Adrenal gland (tissue), 12 donors: ENCODE data around the gene ARX. TPM values are rescaled to one million over a fixed set of nuclear protein-coding genes. Genes with fewer than 3 reads are reported as not detected.

Source experiments
- DNase-seq, 7 donors: peaks; one replicate each; pipeline ENCODE4 v3.0.0-alpha.2; 2019 to 2020
- H3K27ac ChIP-seq, 5 donors: fragments of 200-600 bp; sonication (generic) in 4 of 5; 1 replicate in 3 of 5; 2 replicates in 2 of 5; pipeline versions ENCODE4 v1.5.1 to v1.8.0; 2016 to 2020; ENCODE audit warnings: mild to moderate bottlenecking in 1 of 5
- H3K27me3 ChIP-seq: fragments of 200-600 bp; 2 replicates; pipeline ENCODE4 v1.8.0; 2021
- H3K36me3 ChIP-seq, 2 donors: fragments of 200-600 bp; replicated peaks in 1 of 2; 1 replicate in 1 of 2; 2 replicates in 1 of 2; pipeline versions ENCODE4 v1.5.1 to v1.8.0; 2018 to 2022
- H3K4me1 ChIP-seq, 2 donors: fragments of 200-600 bp; replicated peaks in 1 of 2; 1 replicate in 1 of 2; 2 replicates in 1 of 2; pipeline versions ENCODE4 v1.5.1 to v1.8.0; 2018 to 2021
- H3K4me3 ChIP-seq, 4 donors: fragments of 200-600 bp; sonication (generic) in 3 of 4; one replicate each; pipeline ENCODE4 v1.5.1; 2016 to 2018
- H3K9me3 ChIP-seq, 3 donors: fragments of 200-600 bp; sonication (generic) in 1 of 3; replicated peaks in 1 of 3; 1 replicate in 2 of 3; 2 replicates in 1 of 3; pipeline versions ENCODE4 v1.5.1 to v1.8.0; 2016 to 2021
- CTCF ChIP-seq, 6 experiments: fragments of 450-650 bp in 4 of 6; fragments of 200-600 bp in 2 of 6; sonication (generic) in 1 of 6; IDR thresholded peaks; 1 replicate in 5 of 6; 2 replicates in 1 of 6; pipeline versions ENCODE4 v1.5.1 to v1.8.0; 2016 to 2021; ENCODE audit warnings: antibody characterized with exemption in 6 of 6, mild to moderate bottlenecking in 2 of 6, moderate library complexity in 1 of 6
- POLR2A ChIP-seq, 2 donors: fragments of 450-650 bp; IDR thresholded peaks; one replicate each; pipeline ENCODE4 v1.6.1; 2017; ENCODE audit warnings: antibody characterized with exemption in 2 of 2, mild to moderate bottlenecking in 2 of 2, moderate library complexity in 1 of 2
- WGBS, 4 donors: extraction: QIAGEN DNeasy Blood & Tissue Kit in 2 of 4; methylation state at CpG; one replicate each; pipeline versions ENCODE4 v1.1.5 to v1.1.7; 2013 to 2017; 5-methylcytosine and 5-hydroxymethylcytosine counted together
- intact Hi-C, 2 donors: fragments of 100-400 bp; cut with DNase I; formaldehyde crosslinking; loops; one replicate each; pipeline versions ENCODE4 v1.14.1 to v1.15.0; 2022 to 2023
- polyA plus RNA-seq, 3 donors: library from polyadenylated mRNA; stranded (reverse); fragments of 200-250 nt in 2 of 3; fragments of 350-450 nt in 1 of 3; fragmentation: Illumina TruSeq in 1 of 3; extraction: RNeasy Lipid Tissue Mini Kit (QIAGEN cat#74804) in 1 of 3; gene quantifications; one replicate each; pipeline ENCODE4 v1.2.3, GENCODE V29; 2013 to 2014
- total RNA-seq, 9 donors: library from RNA; depleted of rRNA in 4 of 9; stranded (reverse); fragments of >200 nt in 4 of 9; fragments of 120-200 nt in 1 of 9; fragmentation: NEBNext Ultra II Directional in 1 of 9; extraction: Animal tissue kit (Norgen Biotek cat#: 25700) in 1 of 9; gene quantifications; one replicate each; pipeline versions ENCODE4 v1.1.0 to v1.2.4, GENCODE V29; 2013 to 2023
- donor health status: healthy with polysubstance abuse.
- donor health status: Bipolar disorder and iron deficiency.
- donor health status: DM: yes; HTN: yes; CAD: no.
- donor health status: DM: no; HTN: no; CAD: no.
- donor health status: DM: no; HTN: no; CAD: no.
- donor health status: DM: yes; HTN: yes; CAD: no.

The ARX gene
- total and polyA plus RNA-seq, 12 donors: 0.06 TPM; not detected in 11

DNA sequence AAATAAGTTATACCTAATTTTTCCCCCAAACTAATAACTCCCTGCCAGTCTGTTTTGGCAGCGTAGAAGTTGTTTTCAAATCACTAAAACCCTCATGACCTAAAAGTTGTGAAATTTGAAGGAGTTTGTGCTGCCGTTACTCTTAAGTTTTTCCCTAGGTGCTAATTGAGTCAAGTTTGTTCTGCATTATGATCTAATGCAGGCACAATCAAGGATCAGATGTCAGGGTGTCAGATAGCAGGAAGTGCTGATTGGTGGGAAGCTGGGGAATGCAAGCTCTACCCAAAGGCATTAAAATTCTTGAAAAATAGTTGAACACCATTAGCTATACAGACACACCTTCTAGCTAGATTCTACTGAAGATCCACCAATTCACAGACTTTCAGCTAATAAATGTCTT is 51.9 kb downstream of the ARX start:
- WGBS, 4 donors: 82 to 100% (median 87%) methylated on average over 2 of the region's 2 CpGs
- Histone ChIP-seq H3K4me1 (no peaks in the 10 kb centered on the region), H3K27me3 (no peaks in the 10 kb centered on the region), H3K36me3 (no peaks in the 10 kb centered on the region), H3K9me3 (no peaks in the 10 kb centered on the region), H3K4me3 (no peak overlapping the region), H3K27ac (no peak overlapping the region)
- no peak for DNase-seq
- intact Hi-C loops: no loop called here
- TF ChIP-seq CTCF (IDR thresholded peaks at IDR 0.05) (no peak), POLR2A (IDR thresholded peaks at IDR 0.05) (no peak)

DNA sequence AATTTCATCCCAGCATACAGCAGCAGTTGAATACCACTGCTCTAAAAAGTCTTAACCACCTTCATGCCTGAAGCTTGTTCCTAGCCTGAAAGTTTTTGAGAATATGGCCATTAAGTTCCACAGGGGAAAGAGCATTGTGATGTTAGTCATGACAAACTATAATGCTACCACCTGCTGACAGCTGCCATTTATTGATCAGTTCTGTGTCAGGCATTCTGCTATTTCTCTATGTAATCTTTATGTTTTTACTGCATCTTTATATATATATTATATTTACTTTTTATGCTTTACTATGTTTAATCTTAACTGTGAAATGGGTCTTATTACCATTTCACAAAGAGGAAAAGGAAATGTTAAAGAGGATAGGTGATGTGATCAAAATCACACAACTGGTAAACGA is 54.0 kb downstream of the ARX start:
- no peaks in the 10 kb centered on the region for H3K4me1 ChIP-seq
- no peak overlapping the region for H3K4me3 ChIP-seq
- intact Hi-C loops: no loop called here
- no peak overlapping the region for H3K27ac ChIP-seq
- no peaks in the 10 kb centered on the region for H3K36me3 ChIP-seq
- 61 to 87% (median 69%) methylated on average over 1 of the region's 1 CpG for WGBS, 4 donors
- no peaks in the 10 kb centered on the region for H3K9me3 ChIP-seq
- TF ChIP-seq CTCF (IDR thresholded peaks at IDR 0.05): no peak
- no peak for TF ChIP-seq POLR2A (IDR thresholded peaks at IDR 0.05)
- no peak for DNase-seq
- H3K27me3 ChIP-seq: no peaks in the 10 kb centered on the region

- TF ChIP-seq CTCF (IDR thresholded peaks at IDR 0.05) (no peak), POLR2A (IDR thresholded peaks at IDR 0.05) (no peak)
- intact Hi-C loops: no loop called here
- no peaks in the 10 kb centered on the region for H3K4me1 ChIP-seq
- H3K36me3 ChIP-seq: no peaks in the 10 kb centered on the region
- no peak overlapping the region for H3K4me3 ChIP-seq
- DNase-seq: no peak
- no peak overlapping the region for H3K27ac ChIP-seq
- no peaks in the 10 kb centered on the region for H3K27me3 ChIP-seq
- no peaks in the 10 kb centered on the region for H3K9me3 ChIP-seq
Measured at GRCh38 chrX:24956828-24957227, 58.9 kb downstream of the ARX start.

DNA sequence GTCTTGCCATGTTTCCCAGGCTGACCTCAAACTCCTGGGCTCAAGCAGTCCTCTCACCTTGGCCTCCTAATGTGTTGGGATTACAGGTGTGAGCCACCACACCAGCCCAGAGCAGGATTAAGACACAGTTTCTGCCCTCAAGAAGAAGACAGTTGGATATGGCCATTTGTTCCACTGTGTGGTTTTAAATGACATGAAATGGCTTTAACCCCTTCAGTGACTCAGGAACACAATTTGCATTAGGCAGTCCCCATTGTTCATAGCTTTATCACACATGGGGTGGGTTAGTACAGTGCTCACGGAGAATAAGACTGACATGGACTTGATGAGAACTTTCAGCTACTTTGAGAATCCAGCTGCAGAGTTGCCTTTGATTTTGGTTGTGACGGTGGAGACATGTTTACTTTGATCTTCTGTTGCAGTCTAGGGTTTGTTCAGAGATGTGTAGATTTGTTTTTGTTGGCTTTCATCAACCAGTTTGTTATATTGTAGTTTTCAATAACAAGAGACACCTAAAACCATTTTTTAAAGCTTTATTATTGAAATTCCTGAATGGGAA is 60.3 kb downstream of the ARX start:
- TF ChIP-seq POLR2A (IDR thresholded peaks at IDR 0.05) (no peak), CTCF (IDR thresholded peaks at IDR 0.05) (no peak)
- Histone ChIP-seq H3K36me3 (no peaks in the 10 kb centered on the region), H3K4me1 (no peaks in the 10 kb centered on the region), H3K9me3 (no peaks in the 10 kb centered on the region), H3K27me3 (no peaks in the 10 kb centered on the region), H3K4me3 (no peak overlapping the region), H3K27ac (no peak overlapping the region)
- 75 to 100% (median 90%) methylated on average over 2 of the region's 2 CpGs for WGBS, 4 donors
- DNase-seq: no peak
- intact Hi-C loops: no loop called here
